Neuronal stem cell (in vitro differentiated cells): ENCODE data around the gene RRP1B.

ENCODE experiments used
- DNase-seq: peaks from one replicate; pipeline ENCODE4 v3.0.0-alpha.2; 2013; ENCODE audit warnings: low spot score
- H2AFZ ChIP-seq: one replicate; pipeline ENCODE4 v1.6.1; 2013; ENCODE audit warnings: mild to moderate bottlenecking, low read length, inconsistent platforms
- H2AK5ac ChIP-seq: 2 replicates; pipeline ENCODE4 v1.6.1; 2013; ENCODE audit warnings: low read depth, mild to moderate bottlenecking, inconsistent platforms, low read length, moderate library complexity, mixed read lengths
- H2BK120ac ChIP-seq: 2 replicates; pipeline ENCODE4 v1.6.1; 2013; ENCODE audit warnings: low read depth, mild to moderate bottlenecking, inconsistent platforms, low read length, moderate library complexity, mixed read lengths
- H2BK12ac ChIP-seq: one replicate; pipeline ENCODE4 v1.6.1; 2013; ENCODE audit warnings: low read length, inconsistent platforms
- H2BK15ac ChIP-seq: 2 replicates; pipeline ENCODE4 v1.6.1; 2013; ENCODE audit warnings: mild to moderate bottlenecking, low read length, inconsistent platforms, mixed read lengths
- H2BK5ac ChIP-seq: one replicate; pipeline ENCODE4 v1.6.1; 2013; ENCODE audit warnings: inconsistent platforms, mild to moderate bottlenecking, low read length, moderate library complexity
- H3K14ac ChIP-seq: one replicate; pipeline ENCODE4 v1.6.1; 2013; ENCODE audit warnings: low read length, inconsistent platforms
- H3K18ac ChIP-seq: 2 replicates; pipeline ENCODE4 v1.6.1; 2013; ENCODE audit warnings: low read length, inconsistent platforms
- H3K23ac ChIP-seq: 2 replicates; pipeline ENCODE4 v1.6.1; 2013; ENCODE audit warnings: low read depth, mild to moderate bottlenecking, mixed read lengths, low read length, inconsistent platforms; ENCODE audit not compliant: poor library complexity
- H3K27ac ChIP-seq: replicated peaks from 3 replicates; pipeline ENCODE4 v1.5.1; 2013; ENCODE audit warnings: low read length, inconsistent platforms
- H3K27me3 ChIP-seq, 3 experiments: 2 replicates each; pipeline ENCODE4 v1.6.1; 2013; ENCODE audit warnings: low read length in 3 of 3, mild to moderate bottlenecking in 2 of 3, inconsistent platforms in 1 of 3, low read depth in 1 of 3, mixed read lengths in 1 of 3, moderate library complexity in 1 of 3; ENCODE audit not compliant: control insufficient read depth in 3 of 3, insufficient read depth in 3 of 3
- H3K36me3 ChIP-seq, 2 donors: replicated peaks in 1 of 2; 2 replicates each; pipeline ENCODE4 v1.6.1; 2013; ENCODE audit warnings: low read length in 2 of 2; ENCODE audit not compliant: control insufficient read depth in 2 of 2, insufficient read depth in 2 of 2
- H3K4ac ChIP-seq: 2 replicates; pipeline ENCODE4 v1.6.1; 2013; ENCODE audit warnings: inconsistent platforms, mild to moderate bottlenecking, low read length, moderate library complexity
- H3K4me1 ChIP-seq, 2 donors: 1 replicate in 1 of 2; 2 replicates in 1 of 2; pipeline ENCODE4 v1.6.1; 2013; ENCODE audit warnings: low read length in 2 of 2, low read depth in 1 of 2; ENCODE audit not compliant: control insufficient read depth in 2 of 2, insufficient read depth in 1 of 2
- H3K4me2 ChIP-seq: one replicate; pipeline ENCODE4 v1.6.1; 2013; ENCODE audit warnings: mild to moderate bottlenecking, low read length, inconsistent platforms; ENCODE audit not compliant: insufficient read depth, poor library complexity, severe bottlenecking
- H3K4me3 ChIP-seq, 2 donors: 2 replicates each; pipeline ENCODE4 v1.5.1; 2013; ENCODE audit warnings: low read length in 2 of 2, mild to moderate bottlenecking in 2 of 2, inconsistent platforms in 1 of 2, moderate library complexity in 1 of 2
- H3K79me1 ChIP-seq: one replicate; pipeline ENCODE4 v1.6.1; 2013; ENCODE audit warnings: low read depth, mild to moderate bottlenecking, inconsistent platforms, low read length, moderate library complexity
- H3K9ac ChIP-seq: one replicate; pipeline ENCODE4 v1.6.1; 2013; ENCODE audit warnings: mild to moderate bottlenecking, low read depth, low read length, inconsistent platforms; ENCODE audit not compliant: poor library complexity
- H3K9me3 ChIP-seq, 2 donors: replicated peaks in 1 of 2; 2 replicates each; pipeline versions ENCODE3 to v1.6.1; 2013; ENCODE audit warnings: low read length in 2 of 2, mild to moderate bottlenecking in 2 of 2, inconsistent platforms in 1 of 2, low read depth in 1 of 2, mixed read lengths in 1 of 2, moderate library complexity in 1 of 2; ENCODE audit not compliant: control insufficient read depth in 2 of 2, insufficient read depth in 1 of 2
- H4K8ac ChIP-seq: one replicate; pipeline ENCODE4 v1.6.1; 2013; ENCODE audit warnings: low read depth, mild to moderate bottlenecking, inconsistent platforms, low read length, moderate library complexity
- H4K91ac ChIP-seq: one replicate; pipeline ENCODE4 v1.6.1; 2013; ENCODE audit warnings: low read length, low read depth, mild to moderate bottlenecking, inconsistent platforms; ENCODE audit not compliant: poor library complexity
- WGBS, 2 donors: extraction: QIAGEN DNeasy Blood & Tissue Kit; methylation state at CpG; one replicate each; pipeline ENCODE4 v1.1.7; 2013; ENCODE audit warnings: missing lambda C conversion rate in 2 of 2, mixed read lengths in 1 of 2; ENCODE audit not compliant: insufficient read length in 2 of 2, insufficient replicate concordance in 1 of 2; ENCODE audit errors: extremely low coverage in 2 of 2; 5-methylcytosine and 5-hydroxymethylcytosine counted together

The RRP1B gene

DNA sequence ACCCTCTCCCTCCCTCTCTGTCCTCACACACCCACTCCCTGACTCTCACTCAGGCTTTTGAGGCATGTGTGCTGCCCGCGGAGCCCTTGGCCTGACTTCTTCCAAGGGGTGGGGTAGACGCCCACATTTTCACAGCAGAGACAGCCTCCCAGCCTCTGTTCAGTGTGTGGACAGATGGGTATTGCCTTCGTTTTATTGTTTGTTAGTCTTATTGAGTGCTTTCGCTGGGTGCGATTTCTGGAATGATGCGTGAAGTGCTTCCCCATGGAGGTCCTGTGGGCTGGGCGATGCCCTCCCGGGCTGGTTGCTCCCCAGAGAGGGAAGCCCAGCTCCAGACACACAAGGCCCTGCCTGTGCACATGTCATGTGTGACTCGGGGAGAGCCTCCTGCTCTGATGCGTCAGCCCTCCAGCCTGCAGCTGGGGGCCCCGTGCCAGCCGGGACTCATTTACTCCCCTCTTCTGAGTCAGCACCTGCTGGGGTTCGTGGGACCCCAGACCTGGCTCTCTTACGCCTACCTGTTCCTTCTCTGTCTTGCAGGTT is 74.2 kb downstream of the RRP1B start:
- H3K27ac ChIP-seq: no peak overlapping the region
- H3K27me3 ChIP-seq: no peaks in the 10 kb centered on the region
- H3K18ac ChIP-seq: no peak overlapping the region
- H2BK15ac ChIP-seq: no peak overlapping the region
- H3K14ac ChIP-seq: no peak overlapping the region
- peaks cover 0 to 6% of the 10 kb centered on the region in 2 donors for H3K36me3 ChIP-seq
- H2BK5ac ChIP-seq: peak overlapping the region; percentile 2
- H2BK12ac ChIP-seq: no peak overlapping the region
- peak overlapping the region; percentile 55 for H3K9ac ChIP-seq
- no peak overlapping the region for H3K4ac ChIP-seq
- H2AFZ ChIP-seq: no peak overlapping the region
- no peak overlapping the region for H3K4me2 ChIP-seq
- peak overlapping the region; percentile 37 for H2AK5ac ChIP-seq
- H4K91ac ChIP-seq: no peak overlapping the region
- no peak overlapping the region for H3K23ac ChIP-seq
- H3K4me3 ChIP-seq: no peak overlapping the region
- H3K9me3 ChIP-seq: no peaks in the 10 kb centered on the region
- no peak for DNase-seq
- peaks cover 7% of the 10 kb centered on the region for H3K79me1 ChIP-seq
- no CpG with 5 or more reads among the region's 15 CpGs for WGBS, 2 donors
- H3K4me1 ChIP-seq: peaks cover 7 to 9% of the 10 kb centered on the region in 2 donors
- peak overlapping the region; percentile 9 for H2BK120ac ChIP-seq
- no peak overlapping the region for H4K8ac ChIP-seq

DNA sequence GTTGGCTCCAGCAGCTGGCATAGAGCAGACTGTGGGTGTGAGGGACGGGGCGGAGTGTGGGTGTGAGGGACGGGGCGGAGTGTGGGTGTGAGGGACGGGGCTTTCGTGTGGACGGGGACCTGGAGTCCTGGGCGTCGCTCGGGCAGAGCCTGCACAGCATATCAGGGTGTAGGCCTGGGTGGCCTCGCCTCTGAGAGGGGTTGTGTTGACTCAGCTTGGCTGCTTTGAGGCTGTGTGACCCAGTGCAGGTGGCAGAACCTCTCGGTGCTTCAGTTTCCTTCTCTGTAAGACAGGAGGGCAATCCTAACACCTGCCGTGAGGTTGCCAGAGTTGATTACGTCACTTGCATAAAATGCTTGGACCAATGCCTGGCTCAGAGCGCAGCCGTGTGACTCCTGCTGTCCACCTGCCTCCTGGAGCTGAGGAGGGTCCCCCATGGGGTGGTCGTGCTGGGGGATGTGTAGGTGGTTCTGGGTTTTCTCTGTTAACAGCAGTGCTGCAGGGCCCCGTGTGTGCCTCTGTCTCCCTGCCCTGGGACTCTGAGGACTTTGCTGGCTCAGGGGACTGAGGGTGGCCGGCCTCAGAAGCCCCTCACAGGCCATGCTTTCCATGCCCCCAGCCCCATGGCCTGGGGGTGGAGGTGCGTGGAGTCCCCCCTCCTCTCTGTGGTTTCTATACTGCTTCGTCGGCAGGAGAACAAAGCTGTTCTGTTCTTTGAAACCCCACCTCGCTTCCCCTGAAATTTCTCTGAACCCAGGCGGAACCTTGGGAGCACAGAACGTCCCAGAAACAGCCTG is 75.0 kb downstream of the RRP1B start:
- peaks cover 5 to 6% of the 10 kb centered on the region in 2 donors for H3K4me1 ChIP-seq
- WGBS, 2 donors: no CpG with 5 or more reads among the region's 25 CpGs

DNA sequence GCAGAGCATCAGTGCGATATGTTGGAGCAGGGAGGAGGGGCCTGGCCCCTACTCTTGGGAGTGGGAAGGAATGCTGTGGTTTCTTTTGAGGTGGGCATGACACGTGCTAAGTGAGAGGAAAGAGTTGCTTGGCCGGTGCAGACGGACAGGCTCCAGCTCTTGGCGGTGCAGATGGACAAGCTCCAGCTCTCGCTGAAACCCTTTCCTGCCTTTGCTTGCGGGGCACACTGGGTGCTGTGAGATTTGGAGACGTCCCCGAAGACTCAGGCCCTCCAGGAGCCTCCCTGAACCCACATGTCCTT is 75.5 kb downstream of the RRP1B start:
- Histone ChIP-seq H3K4me2 (no peak overlapping the region), H2BK12ac (no peak overlapping the region), H3K36me3 (peaks cover 0 to 6% of the 10 kb centered on the region in 2 donors), H2AK5ac (no peak overlapping the region), H2BK5ac (no peak overlapping the region), H2BK120ac (no peak overlapping the region), H3K9me3 (no peaks in the 10 kb centered on the region), H3K9ac (no peak overlapping the region), H3K4me3 (no peak overlapping the region), H3K4ac (no peak overlapping the region), H3K27me3 (no peaks in the 10 kb centered on the region), H4K8ac (no peak overlapping the region), H2BK15ac (no peak overlapping the region), H3K14ac (no peak overlapping the region), H2AFZ (no peak overlapping the region), H3K18ac (no peak overlapping the region), H3K23ac (no peak overlapping the region), H4K91ac (no peak overlapping the region), H3K4me1 (peaks cover 2 to 4% of the 10 kb centered on the region in 2 donors), H3K27ac (no peak overlapping the region), H3K79me1 (peaks cover 4% of the 10 kb centered on the region)
- no CpG with 5 or more reads among the region's 9 CpGs for WGBS, 2 donors
- DNase-seq: no peak

More for the DNA sequence above, 75.0 kb downstream of the RRP1B start:
- Histone ChIP-seq H2BK5ac (peak overlapping the region; percentile 2), H3K79me1 (peaks cover 4% of the 10 kb centered on the region), H2BK15ac (no peak overlapping the region), H3K4me3 (no peak overlapping the region), H3K9ac (no peak overlapping the region), H4K8ac (no peak overlapping the region), H3K4ac (no peak overlapping the region), H3K14ac (no peak overlapping the region), H2AK5ac (no peak overlapping the region), H3K4me2 (no peak overlapping the region), H4K91ac (no peak overlapping the region), H2AFZ (no peak overlapping the region), H3K9me3 (no peaks in the 10 kb centered on the region), H3K36me3 (peaks cover 0 to 6% of the 10 kb centered on the region in 2 donors), H2BK12ac (no peak overlapping the region), H3K27me3 (no peaks in the 10 kb centered on the region), H3K27ac (no peak overlapping the region), H2BK120ac (no peak overlapping the region), H3K23ac (no peak overlapping the region), H3K18ac (no peak overlapping the region)
- DNase-seq: no peak

DNA sequence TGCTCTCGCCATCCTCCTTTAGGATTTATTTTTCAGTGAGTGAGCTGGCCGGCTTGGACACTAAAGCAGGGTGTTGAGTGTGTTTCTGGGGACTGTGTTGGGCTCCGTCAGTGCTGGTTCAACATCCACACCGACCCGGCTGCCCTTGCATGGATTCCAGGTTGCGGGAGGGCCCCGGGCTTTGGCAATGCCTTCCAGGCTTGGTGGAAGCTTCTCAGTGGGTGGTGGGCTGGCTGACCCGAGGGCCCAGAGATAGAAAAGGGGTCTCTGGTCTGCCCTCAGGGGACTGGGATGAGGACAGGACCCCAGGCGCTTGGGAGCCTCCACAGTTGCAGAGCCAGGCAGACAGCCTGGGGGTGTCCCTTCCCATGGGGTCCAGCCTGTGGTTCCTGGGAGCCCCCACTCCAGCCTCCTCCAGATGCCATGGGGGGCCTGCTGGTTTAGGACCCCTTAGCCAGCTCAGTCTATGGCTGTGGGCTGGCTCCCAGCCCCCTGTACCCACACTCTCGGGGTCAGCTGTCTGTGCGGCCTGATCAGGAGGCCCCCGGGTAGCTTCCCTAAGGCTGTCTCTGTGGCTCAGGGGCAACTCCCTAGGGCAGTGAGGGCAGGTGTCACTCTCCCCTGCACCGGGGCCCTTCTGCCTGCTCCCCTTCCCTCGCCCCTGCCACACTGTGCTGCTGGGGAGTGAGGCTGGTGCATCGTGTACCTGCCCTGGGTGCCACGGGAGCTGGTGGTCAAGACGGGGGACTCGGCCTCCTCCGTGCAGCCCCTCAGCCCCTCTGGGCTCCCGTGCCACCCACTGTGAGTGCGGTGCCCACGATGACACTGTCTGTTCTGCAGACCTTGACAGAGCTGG is 76.1 kb downstream of the RRP1B start:
- Histone ChIP-seq H3K18ac (no peak overlapping the region), H3K23ac (no peak overlapping the region), H2BK15ac (no peak overlapping the region), H3K27ac (no peak overlapping the region), H3K9ac (peak overlapping the region; percentile 40), H2AK5ac (no peak overlapping the region), H3K4me3 (no peak overlapping the region), H2BK120ac (no peak overlapping the region), H3K14ac (no peak overlapping the region), H3K36me3 (peaks cover 0 to 6% of the 10 kb centered on the region in 2 donors), H3K79me1 (peaks cover 4% of the 10 kb centered on the region), H3K9me3 (no peaks in the 10 kb centered on the region), H4K91ac (no peak overlapping the region), H3K4ac (no peak overlapping the region), H3K4me1 (peaks cover 2 to 4% of the 10 kb centered on the region in 2 donors), H3K27me3 (no peaks in the 10 kb centered on the region), H2AFZ (no peak overlapping the region), H2BK5ac (peak overlapping the region; percentile 53), H3K4me2 (no peak overlapping the region), H4K8ac (no peak overlapping the region), H2BK12ac (peak overlapping the region; percentile 8)
- no peak for DNase-seq
- WGBS, 2 donors: no CpG with 5 or more reads among the region's 22 CpGs
